Measurements from ENCODE around the gene PDE7B.

- TF ChIP-seq CTCF (conservative IDR thresholded peaks at IDR 0.05; ENCODE audit: low read depth, low read length), result no peak
- TF ChIP-seq EZH2 (IDR thresholded peaks at IDR 0.05; ENCODE audit: low read length, unreplicated experiment), result no peak
Observed at GRCh38 chr6:135906542-135906941, 55.0 kb downstream of the PDE7B start.
